Tongue (tissue), 2 donors: ENCODE data around the gene LIF. TPM values are rescaled to one million over a fixed set of nuclear protein-coding genes. Genes with fewer than 3 reads are reported as not detected.
A peak's percentile ranks its signal among the peaks of the same experiment; 100 is the strongest.
"Not testable (repeated sequence)": the region's sequence is repeated elsewhere in the genome, so short reads cannot be mapped to it uniquely, and the experiment has no call there.

ENCODE experiments used
- DNase-seq: peaks from one replicate; pipeline ENCODE4 v3.0.0-alpha.2; 2015
- total RNA-seq: library from RNA; depleted of rRNA; stranded (reverse); fragments of >200 nt; gene quantifications from one replicate; pipeline ENCODE4 v1.2.3, GENCODE V29; 2014

LIF gene
- total RNA-seq, 1 donor from 2014 or later = 0.51 TPM

DNA sequence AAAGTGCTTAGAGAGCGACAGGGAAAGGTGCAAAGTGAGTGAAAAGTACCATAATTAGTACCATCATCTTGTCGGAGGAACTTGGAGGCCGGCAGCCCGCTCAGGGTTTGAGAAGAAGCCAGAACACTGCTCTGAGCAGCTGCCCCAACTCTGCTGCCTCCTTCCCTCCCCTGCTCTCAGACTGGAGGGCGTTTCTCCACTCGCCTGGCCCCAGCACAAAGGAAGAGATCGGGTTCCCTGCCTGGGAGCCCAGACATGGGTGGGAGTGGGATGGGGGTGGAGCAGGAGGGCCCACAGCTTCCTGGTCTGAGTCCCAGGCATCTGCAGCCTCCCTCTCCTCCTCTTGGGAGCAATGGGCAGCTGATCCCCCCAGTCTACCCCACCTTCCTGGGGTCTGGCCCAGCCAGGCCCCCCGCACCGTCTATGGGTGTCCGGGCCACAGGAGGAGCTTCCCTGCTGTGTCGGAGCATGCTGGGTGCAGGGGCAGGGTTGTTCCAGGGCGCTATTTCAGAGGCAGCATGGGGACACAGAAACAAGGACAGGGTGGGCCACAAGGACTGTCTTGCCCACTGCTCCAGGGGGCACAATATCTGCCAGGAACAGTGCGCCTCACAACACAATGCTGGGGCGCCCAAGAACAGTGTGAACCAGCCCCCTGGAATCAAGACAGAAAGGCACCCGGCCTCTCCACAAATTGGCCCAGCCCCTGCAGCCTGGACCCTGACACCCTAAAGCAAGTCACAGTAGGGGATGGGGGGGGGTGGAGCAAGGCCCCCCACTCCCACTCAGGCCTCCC lies 4.8 kb downstream of the LIF start:
- peak; percentile 82 for DNase-seq

- no peak for DNase-seq
These were observed 5.8 kb downstream of the LIF start for GRCh38 chr22:30240541-30241417.

GRCh38 chr22:30239488-30240405 lies 6.8 kb downstream of the LIF start:
- DNase-seq = no peak

GRCh38 chr22:30238661-30239487 lies 7.7 kb downstream of the LIF start:
- DNase-seq = peak; percentile 92

DNA sequence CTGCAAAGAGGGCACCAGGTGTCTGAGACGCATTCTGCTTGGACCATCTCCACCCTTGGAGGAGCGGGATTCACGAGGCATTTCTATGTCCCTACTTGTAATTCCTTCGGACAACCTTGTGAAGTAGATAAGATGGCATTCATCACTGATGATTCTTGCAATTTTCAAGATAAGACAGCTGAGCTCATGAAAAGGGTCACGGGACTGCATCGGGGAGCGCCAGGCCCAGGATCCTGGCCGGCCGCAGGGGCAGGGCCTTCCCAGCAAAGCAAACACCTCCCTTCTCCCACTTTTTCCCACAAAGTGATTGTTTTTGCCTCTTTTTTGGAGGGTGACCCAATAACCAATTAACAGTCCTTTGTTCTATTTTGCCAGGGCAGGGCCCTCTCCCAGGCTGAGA lies 8.4 kb downstream of the LIF start:
- DNase-seq = no peak

GRCh38 chr22:30236875-30237274 lies 9.7 kb downstream of the LIF start:
- no peak for DNase-seq

DNA sequence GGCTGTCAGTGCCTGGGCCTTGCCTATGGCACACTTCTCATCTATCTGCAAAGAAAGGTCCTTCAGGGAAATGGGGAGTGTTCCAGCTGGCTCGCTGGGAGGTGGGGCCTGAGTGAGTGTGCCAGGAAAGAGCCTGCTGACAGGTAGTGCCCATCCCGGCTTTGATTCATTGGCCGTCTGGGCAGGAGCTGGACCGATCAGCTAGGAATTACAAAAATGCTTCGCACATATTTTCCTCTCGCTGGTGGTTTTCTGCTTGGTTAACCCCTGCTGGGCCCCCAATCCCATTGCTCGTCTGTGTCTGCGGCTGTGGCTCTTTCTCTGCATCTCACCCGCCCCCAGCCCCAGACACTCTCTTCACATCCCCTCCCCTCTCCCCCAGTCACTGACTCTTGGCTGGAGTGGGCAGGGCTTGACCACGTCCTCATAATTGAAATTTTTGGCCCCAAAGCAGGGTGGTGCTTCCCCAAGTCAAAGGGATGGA lies 10.8 kb downstream of the LIF start:
- no peak for DNase-seq

DNA sequence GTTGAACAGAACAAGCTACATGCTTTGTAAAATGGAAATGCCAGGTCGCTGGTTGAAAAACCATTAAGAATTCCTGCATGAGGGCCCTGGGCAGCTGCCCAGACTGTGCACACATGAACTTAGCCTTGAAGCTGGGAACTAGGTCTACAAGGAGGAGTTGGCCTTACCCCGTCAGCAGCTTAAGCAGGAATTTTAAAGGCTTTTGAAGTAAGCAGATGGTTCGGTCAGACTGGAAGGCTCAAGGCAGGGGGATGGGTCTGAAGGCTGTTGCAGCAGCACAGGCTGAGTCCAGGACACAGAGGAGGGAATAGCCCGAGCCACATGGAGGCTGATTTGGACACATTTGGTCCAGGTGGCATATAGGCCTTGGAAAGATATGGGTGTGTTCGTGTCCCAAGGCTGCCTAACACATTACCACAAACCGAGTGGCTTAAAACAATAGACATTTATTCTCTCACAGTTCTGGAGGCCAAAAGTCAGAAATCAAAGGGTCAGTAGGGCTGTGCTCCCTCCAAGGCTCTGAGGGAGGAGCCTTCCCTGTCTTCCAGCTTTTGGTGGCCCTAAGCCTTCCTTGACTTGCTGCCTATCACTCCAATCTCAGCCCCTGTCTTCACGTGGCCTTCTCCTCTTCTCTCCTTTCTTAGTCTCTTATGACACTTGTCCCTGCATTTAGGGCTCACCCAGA lies 11.6 kb downstream of the LIF start:
- peak; percentile 74 for DNase-seq

DNA sequence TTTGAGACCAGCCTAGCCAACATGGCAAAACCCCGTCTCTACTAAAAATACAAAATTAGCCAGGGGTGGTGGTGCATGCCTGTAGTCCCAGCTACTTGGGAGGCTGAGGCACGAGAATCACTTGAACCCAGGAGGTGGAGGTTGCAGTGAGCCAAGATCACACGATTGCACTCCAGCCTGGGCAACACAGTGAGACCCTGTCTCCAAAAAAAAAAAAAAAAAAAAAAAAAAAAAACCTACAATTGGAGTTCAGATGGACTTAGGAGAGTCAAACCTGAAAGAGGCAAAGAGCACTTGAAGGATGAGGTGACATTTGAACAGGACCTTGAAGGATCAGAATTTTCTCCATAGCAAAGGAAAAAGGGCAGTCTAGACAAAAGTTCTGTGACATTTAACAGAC lies 12.2 kb downstream of the LIF start:
- DNase-seq = not testable (repeated sequence)

- no peak for DNase-seq
These were observed 13.0 kb downstream of the LIF start for GRCh38 chr22:30233582-30233981.

- no peak for DNase-seq
These were observed 13.8 kb downstream of the LIF start for GRCh38 chr22:30232716-30233218.

GRCh38 chr22:30230787-30231461 lies 15.6 kb downstream of the LIF start:
- DNase-seq = no peak

GRCh38 chr22:30230330-30230729 lies 16.2 kb downstream of the LIF start:
- DNase-seq = no peak

- no peak for DNase-seq
These were observed 17.8 kb downstream of the LIF start for GRCh38 chr22:30228509-30229359.

DNA sequence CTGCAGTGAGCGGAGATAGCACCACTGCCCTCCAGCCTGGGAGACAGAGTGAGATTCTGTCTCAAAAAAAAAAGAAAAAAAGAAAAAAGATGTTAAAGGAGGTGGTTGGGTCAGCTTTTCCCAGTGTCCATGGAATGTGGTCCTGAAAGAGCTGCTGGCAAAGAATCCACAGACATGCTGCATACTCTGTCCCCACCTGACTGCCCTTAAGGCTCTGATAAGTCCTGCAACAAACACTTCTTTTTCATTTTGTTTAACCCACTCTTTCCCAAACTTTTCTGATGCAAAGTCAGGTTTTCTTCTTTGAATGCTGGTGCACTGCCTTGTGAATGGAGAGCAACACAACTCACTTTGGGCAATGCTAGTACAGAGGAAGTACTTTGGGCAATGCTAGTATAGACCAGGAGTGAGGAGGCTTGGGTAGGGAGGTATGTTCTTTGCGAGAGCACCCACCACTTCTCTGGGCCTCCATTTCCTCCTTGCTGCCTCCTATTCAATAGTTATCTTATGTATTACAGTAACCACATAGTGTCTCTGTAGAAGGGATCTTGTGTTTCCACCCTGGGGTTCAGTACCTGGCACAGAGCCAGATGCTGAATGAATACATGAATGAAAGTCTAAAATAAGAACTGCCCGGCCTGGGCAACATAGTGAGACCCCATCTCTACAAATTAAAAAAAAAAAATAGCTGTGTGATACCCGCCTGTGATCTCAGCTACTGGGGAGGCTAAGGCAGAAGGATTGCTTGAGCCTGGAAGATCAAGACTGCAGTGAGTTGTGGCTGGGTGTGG lies 18.9 kb downstream of the LIF start:
- no peak for DNase-seq

DNA sequence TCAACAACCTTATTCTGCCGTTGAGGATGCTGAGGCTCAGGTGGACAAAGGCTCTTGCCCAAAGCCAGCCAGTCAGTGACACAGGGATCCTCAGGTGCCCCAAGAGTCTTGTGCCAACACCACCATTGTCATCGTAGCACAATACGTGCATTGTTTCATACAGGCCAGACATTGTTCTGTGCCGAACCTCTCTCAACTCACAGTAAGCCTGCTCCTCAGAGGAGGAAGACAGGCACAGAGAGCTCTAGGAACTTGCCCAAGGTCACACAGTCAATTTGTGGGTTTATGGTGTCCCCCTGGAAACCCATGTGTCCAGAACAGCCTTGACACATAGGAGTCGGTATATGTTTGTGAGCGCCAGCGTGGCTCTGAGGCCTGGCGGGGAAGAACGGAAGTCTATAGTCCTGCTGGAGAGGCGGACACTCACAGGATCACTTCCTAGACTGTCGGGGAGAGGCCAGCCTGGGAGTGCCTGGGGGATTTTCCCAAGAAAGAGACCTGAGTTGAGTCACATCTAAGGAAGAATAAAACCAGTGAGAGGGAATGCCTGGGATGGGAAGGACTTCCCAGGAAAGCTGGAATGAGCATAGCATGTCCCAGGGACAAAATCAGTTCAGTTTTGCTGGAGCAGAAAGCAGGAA lies 20.2 kb downstream of the LIF start:
- no peak for DNase-seq

DNA sequence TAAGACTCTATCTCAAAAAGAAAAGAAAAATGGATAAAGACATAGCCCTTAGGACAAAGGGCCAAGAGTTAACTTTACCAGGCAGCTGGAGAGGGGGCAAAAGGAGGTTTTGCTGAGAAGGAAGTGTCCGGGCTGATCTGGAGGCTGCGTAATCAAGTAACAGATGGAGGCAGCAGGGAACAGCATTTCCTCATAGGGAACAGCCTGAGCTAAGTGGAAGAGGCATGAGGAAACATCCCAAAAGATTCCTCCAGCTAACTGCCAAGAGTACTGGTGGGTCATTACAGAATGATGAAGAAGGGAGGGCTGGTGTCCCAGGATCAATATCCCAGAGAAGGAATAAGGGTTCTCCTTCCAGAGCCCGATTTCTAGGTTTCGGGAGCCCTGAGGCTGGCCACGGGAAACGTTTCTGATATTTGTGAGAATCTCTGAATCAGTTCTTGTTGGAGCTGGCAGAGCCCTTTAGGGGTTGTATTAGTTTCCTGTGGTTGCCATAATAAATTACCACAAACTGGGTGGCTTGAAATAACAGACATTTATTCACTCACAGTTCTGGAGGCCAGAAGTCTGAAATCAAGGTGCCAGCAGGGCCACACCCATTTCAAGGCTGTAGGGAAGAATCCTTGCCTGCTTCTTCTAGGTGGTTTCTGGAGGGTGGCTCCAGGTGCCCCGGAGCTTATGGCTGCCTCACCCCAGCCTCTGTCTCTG lies 21.2 kb downstream of the LIF start:
- DNase-seq = no peak
